HG03354 (cell line): ENCODE data around the gene SEBOX.

Source experiments
- ATAC-seq: cut with Tn5 transposase; IDR thresholded peaks from one replicate; pipeline ENCODE4 v1.9.1; 2021; ENCODE audit warnings: mild to moderate bottlenecking; ENCODE audit not compliant: unreplicated experiment, poor library complexity, severe bottlenecking

Gene SEBOX

DNA sequence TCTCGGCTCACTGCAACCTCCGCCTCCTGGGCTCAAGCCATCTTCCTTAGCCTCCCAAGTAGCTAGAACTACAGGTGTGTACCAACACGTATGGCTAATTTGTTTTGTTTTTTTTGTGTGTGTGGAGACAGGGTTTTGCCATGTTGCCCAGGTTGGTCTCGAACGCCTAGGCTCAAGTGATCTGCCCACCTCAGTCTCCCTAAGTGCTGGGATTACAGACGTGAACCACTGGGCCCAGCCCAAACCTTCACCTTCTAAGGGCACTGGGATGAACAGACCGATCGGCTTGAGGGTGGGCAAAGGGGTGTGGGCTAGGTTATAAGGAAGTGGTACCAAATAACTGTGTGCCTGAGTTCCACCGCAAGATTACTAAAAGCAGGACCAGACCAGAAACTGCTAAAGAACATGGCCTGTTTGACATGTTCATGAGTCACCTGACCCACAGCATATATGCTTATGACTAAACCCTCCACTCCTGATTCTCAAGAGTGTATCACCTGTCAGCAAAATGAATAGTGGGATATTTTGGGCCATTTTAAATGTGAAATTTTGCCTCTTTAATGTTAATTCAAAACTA, 37.9 kb downstream of the SEBOX start:
- no peak for ATAC-seq

DNA sequence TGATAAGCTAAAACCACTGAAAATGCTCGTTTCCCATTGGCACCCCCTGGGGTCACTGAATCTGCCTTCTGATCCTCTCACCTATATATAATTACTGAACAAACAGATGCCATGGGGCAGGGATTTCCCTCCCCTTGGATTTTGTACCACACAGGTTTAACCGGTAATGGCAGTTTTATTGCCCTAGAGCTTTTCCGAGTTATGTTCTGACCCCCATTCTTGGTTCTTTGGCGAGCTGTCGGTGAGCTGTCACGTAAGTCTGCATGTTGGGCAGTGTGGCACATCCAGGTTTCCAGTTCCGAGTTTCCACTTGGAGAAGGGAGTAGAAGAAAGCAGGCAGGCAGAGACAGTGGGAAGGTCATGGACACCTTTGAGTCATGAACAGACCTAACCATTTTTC, 38.9 kb downstream of the SEBOX start:
- ATAC-seq: no peak

DNA sequence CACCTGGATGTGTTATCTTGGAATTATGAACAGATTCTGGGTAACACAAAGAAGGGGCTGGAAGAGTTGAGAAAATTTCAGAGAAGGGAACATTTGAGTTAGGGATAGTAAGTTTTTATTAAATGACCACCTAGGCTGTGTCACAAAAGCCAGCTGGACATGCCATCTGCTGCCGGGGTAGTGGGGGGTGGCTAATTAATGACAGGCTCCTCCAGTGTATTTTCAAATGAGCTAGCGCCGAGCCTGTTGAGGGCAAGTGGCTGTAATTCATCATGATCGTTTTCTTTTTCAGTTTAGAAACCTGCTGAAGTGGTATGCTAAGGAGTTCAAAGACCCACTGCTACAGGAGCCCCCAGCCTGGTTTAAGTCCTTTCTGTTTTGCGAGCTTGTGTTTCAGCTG, 39.8 kb downstream of the SEBOX start:
- no peak for ATAC-seq

DNA sequence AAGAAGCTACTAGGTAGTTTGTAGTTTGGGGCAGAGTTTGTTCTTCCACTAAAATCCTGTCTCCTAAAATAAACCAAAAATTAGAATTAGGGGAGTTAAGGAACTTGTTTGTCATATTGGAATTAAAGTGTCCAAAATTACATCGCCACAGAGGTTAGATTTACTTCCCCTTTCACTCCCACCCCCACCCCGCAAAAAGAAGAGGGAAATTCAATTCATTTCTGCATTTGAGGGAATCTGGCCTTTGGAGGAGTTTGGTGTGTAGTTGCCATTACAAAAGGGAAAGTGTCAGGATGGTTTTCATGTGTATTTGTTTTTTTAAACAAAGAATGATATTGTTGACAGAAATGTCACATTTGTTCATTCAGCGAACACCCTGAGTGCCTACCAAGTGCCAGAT, 40.2 kb downstream of the SEBOX start:
- no peak for ATAC-seq

DNA sequence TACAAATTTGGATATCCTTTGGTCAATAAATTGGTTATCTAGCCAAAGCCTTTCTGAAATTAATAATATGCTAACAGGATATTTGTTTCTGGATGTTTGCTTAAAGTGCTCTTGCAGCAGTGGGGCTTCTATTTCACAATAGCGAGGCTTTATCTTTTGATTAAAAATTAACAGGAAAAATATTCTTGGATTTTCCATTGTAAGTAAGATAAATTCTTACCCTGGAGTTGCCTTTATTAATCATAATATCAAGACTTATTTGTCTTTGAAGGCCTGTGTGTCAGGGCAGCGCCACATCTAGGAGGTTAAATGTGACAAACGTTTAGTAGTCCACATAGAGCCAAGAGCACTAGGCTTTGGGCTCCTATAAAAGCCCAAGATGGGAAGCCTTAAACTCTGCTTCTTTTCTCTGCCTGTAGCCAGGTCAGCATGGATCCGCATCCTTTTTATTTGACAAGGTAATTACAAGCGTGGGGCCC, 40.7 kb downstream of the SEBOX start:
- no peak for ATAC-seq

DNA sequence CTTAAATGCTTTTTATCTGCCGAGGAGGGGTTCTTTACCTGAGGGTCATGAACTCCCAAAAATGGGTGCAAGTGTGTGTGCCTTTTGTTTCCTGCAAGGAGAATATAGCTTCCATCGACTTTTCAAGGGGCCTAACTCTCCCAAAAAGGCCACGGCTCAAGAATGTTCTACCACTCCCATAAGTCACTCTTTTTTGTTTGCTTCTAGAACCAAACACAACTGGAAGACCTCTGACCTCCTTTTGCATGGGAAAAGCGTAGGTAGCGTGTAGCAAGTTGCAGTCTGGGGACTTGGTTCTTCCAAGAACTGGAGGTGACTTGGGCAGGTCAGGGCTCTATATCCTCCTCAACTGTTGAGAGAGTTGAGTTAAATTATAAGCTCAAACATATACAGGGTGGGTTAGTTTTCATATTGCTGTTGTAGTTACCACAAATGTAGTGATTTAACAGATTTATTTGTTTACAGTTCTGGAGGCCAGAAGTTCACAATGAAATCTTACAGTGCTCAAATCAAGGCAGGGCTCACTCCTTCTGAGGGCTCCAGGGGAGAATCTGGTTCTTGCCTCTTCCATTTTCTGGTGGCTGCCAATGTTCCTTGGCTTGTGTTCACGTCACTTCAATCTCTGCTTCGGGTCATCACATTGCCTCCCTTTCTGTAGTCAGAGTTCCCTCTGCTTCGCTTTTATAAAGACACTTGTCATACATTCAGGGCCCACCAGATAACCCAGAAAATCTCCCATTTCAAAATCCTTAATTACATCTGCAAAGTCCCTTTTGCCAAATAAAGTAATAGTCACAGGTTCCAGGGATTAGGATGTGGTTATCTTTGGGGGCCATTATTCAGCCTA, 44.6 kb downstream of the SEBOX start:
- ATAC-seq: no peak

DNA sequence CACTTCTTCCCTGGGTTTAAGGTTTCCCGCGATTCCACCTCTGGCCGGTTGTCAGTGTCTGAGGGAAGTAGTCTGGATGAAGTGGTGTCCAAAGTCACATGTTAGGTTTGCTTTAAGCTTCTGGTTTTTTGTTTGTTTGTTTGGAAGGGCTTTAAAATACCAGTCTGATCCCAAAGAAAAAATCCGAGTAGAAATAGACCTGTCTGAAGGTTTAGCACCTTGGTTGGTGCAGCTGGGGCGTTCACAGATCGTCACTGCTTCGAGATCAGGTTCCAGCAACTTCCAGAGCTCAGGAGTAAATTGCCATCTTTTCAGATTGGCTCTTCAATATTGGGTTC, 45.4 kb downstream of the SEBOX start:
- no peak for ATAC-seq

DNA sequence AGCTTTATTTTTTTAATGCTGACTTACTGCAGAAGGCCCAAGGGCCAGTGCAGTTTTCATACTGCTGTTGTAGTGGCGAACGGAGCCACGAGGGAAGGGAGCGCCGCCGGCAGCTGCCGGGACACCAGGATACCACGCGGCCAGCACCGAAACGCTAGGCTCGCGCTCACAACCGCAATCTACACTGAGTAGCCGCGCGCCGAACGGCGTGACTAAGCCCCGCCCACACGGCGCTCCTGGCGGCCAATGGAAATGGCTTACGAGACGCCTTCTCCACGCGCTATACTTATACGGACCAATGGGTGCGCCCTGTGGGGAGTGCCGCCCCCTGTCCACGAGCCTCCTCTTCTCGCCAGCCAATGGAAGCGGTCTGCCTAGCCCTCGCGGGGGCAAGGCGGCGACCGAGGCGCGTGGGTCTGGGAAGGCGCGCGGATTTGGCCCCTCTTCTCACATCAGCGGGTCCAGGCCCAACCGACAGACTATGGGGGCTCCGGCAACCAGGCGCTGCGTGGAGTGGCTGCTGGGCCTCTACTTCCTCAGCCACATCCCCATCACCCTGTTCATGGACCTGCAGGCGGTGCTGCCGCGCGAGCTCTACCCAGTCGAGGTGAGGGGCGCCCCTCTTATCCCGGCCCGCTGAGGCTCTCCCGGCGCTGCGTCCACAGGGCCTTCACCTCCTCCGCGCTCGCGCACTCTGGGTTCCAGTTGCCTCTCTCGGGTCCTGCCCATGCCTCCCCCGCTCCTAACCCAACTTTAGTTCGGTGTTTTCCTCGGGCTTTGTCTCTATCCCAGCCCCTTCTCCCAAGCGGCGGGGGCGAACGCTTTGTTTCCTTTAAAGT, 46.0 kb downstream of the SEBOX start, which contains the start of gene TMEM97:
TMEM97 (plus strand) TSS at position 442 of the 839 bp plus-strand sequence; CDS start at position 482, 40 bp downstream.
- peak; percentile 95 for ATAC-seq

DNA sequence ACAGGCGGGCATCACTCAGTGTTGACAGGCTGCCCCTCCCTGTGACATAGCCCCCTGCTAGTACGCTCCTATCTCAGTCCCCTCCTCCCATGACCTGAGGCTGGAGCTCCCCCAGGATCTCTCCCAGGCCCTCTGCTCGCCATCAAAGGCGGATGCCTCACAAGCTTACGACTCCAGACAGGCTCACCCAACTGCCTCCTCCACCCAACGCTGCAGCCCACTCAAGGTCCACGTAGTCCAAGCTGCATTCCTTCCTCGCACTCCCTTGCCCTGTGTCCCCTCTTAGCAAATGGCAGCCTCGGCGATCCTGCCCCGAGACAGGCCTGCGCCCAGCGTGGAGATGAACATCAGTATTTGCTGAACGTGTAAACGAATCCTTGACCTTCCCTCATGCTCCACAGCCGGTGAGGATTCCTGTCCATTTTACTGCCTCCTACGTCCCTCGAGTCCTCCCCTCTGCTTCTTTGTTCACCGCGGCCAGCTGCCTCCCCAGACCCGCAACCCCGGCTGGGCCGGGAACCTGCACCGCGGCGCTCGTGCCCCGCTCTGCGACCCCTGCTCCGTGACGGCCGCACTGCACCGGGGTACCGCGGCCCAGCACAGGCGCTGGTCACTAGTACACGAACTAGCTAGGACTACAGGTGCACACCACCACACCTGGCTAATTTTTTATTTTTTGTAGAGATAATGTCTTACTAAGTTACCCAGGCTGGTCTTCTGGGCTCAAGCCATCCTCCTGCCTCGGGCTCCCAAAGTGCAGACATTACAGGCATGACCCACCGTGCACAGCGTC, 46.8 kb downstream of the SEBOX start:
- peak; percentile 15 for ATAC-seq

DNA sequence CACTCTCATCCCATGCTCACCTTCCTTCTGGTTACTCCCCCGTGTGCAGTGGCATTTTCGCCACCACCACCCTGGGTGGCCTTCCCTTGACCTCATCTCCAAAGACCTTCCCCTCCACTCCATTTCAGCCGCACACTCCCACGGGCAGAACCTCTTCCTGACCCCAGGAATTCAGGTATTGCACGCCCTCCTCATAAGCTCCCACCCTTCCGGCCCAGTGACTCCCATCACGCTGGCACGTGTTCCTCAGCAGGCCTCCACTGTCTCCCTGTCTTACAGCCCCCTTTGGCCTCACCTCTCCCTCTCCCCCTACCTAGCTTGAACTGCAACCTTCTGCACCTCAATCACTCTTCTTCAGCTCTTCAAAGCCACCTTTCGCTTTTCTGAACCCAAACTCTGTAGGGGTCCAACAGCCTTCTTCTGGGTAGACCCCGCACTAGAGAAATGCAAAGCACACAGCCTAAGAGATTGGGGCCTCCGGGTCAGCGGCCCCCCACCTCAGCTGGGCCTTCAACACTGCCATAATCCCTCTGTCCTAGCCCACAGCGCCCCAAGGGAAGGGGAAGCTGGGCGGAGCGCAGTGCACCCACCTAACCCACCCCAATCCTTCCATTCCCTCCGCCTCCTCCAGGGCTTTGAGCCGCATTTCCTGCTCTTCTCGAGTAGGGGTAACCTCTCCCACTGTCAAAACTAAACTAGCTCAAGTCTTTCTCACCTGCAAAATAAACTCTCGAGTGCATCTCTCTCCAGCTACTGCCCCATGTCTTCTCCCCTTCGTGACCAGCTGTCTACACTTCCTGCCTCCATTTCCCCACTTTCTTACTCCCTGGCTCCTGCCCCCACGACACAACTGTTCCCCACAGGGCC, 47.7 kb downstream of the SEBOX start:
- ATAC-seq: no peak

DNA sequence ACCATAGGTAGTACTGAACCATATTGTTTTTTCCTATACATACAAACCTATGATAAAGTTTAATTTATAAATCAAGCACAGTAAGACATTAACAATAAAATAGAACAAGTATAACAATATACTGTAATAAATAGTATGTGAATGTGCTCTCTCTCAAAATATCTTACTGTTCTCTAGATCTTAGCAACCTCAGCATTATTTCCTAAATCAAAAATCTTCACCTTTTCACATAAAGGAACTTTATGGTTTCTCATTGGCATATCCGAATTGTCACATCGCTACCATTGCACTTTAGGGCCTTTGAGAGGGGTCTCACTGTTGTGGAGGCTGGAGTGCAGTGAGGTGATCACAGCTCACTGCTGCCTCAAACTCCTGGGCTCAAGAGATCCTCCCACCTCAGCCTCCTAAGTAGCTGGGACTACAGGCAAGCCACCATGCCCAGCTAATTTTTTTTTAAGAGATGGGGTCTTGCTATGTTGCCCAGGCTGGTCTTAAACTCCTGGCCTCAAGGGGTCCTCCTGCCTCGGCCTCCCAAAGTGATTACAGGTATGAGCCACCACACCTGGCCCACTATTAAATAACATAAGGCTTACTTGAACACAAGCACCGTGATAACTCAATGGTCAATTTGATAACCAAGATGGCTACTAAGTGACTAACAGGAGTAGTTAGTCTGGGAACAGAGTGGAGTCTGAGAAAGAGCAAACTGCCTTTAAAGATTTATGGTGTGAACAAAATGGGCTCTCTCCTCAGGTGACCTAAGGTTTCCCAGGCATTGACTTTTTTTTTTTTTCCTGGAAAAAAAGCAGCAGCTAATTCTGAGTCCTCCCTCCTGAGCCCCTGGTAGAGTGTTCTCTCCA, 48.9 kb downstream of the SEBOX start:
- no peak for ATAC-seq

DNA sequence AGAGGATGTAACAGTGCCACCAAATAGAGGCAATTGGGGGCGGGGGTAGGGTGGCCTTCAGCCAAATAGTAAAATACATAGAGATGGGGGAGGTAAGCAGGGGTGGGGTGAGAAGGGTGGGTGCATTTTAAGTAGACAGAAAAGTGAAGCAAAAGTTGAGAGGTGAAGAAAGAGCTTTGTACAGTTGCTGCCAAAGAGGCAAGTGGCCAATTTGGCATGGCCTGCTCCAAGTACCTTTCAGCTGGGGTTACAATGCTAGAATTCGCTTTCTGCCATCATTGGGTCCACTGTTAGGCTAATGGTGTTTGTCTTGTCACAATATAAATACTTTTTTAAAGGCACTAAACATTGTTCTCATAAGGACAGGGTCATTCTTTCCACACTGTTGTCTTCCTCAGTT, 51.2 kb downstream of the SEBOX start:
- no peak for ATAC-seq
